K562 (cell line): ENCODE data around the gene CCR5AS.

Experiments
- ATF1 ChIP-seq, 2 experiments: fragments of 450-650 bp in 1 of 2; IDR thresholded peaks; 2 replicates each; pipeline ENCODE4 v1.6.1; 2016; ENCODE audit warnings: missing compliant biosample characterization in 1 of 2, missing genetic modification characterization in 1 of 2
- CXXC5 ChIP-seq: fragments of 250-450 bp; sonication (Bioruptor Pico); IDR thresholded peaks from 2 replicates; pipeline ENCODE4 v1.8.0; 2022; ENCODE audit warnings: inconsistent platforms, mild to moderate bottlenecking, moderate library complexity
- EP400 ChIP-seq: fragments of 450-650 bp; IDR thresholded peaks from 2 replicates; pipeline ENCODE4 v1.6.1; 2017; ENCODE audit warnings: antibody characterized with exemption, mild to moderate bottlenecking, moderate library complexity
- FOSL1 ChIP-seq: fragments of 200-800 bp; sonication (Bioruptor generic); conservative IDR thresholded peaks from 2 replicates; pipeline ENCODE4 v1.6.1; 2016; ENCODE audit warnings: missing genetic modification characterization, missing compliant biosample characterization
- HDAC3 ChIP-seq: fragments of 450-650 bp; IDR thresholded peaks from 2 replicates; pipeline ENCODE4 v1.6.1; 2018; ENCODE audit warnings: borderline replicate concordance, mild to moderate bottlenecking, moderate library complexity; ENCODE audit not compliant: partially characterized antibody
- L3MBTL2 ChIP-seq: fragments of 450-650 bp; IDR thresholded peaks from 2 replicates; pipeline ENCODE4 v1.6.1; 2016; ENCODE audit warnings: mild to moderate bottlenecking, moderate library complexity
- NFRKB ChIP-seq: fragments of 450-650 bp; IDR thresholded peaks from 2 replicates; pipeline ENCODE4 v1.6.1; 2016; ENCODE audit warnings: low read depth
- NKRF ChIP-seq: fragments of 450-650 bp; IDR thresholded peaks from 2 replicates; pipeline ENCODE4 v1.6.1; 2016; ENCODE audit warnings: borderline replicate concordance
- PHF21A ChIP-seq: fragments of 450-650 bp; IDR thresholded peaks from 2 replicates; pipeline ENCODE4 v1.6.1; 2017; ENCODE audit warnings: low read depth, borderline replicate concordance
- POLR2H ChIP-seq: IDR thresholded peaks from 2 replicates; pipeline ENCODE4 v1.6.1; 2016; ENCODE audit warnings: missing genetic modification characterization, low read depth, mild to moderate bottlenecking, control low read depth, missing compliant biosample characterization, moderate library complexity
- PYGO2 ChIP-seq: fragments of 450-650 bp; IDR thresholded peaks from 2 replicates; pipeline ENCODE4 v1.6.1; 2016; ENCODE audit warnings: mild to moderate bottlenecking, missing genetic modification characterization, moderate library complexity, missing compliant biosample characterization
- REST ChIP-seq, 2 experiments: fragments of 450-650 bp; formaldehyde crosslinking in 1 of 2; IDR thresholded peaks; 2 replicates each; pipeline versions ENCODE4 v1.4.0 to v1.6.1; 2014 to 2020; ENCODE audit warnings: mild to moderate bottlenecking in 2 of 2, borderline replicate concordance in 1 of 2, low read depth in 1 of 2
- SOX6 ChIP-seq: fragments of 450-650 bp; IDR thresholded peaks from 2 replicates; pipeline ENCODE4 v1.6.1; 2014; ENCODE audit warnings: mild to moderate bottlenecking
- STAT5A ChIP-seq: IDR thresholded peaks from 2 replicates; pipeline ENCODE4 v1.6.1; 2012; ENCODE audit warnings: low read length, inconsistent platforms, borderline replicate concordance
- THRAP3 ChIP-seq: fragments of 450-650 bp; IDR thresholded peaks from 2 replicates; pipeline ENCODE4 v1.6.1; 2016; ENCODE audit warnings: mild to moderate bottlenecking, inconsistent platforms, borderline replicate concordance
- ZFX ChIP-seq: sonication (generic); formaldehyde crosslinking; IDR thresholded peaks from 2 replicates; pipeline ENCODE4 v1.8.0; 2022; ENCODE audit warnings: mild to moderate bottlenecking, missing genetic modification reagents, moderate library complexity
- ZNF3 ChIP-seq: fragments of 250-450 bp; sonication (Bioruptor Pico); IDR thresholded peaks from 2 replicates; pipeline ENCODE4 v1.5.0; 2021; ENCODE audit warnings: mild to moderate bottlenecking, moderate library complexity
- ZNF316 ChIP-seq: fragments of 450-650 bp; IDR thresholded peaks from 2 replicates; pipeline ENCODE4 v1.6.1; 2016
- ZNF668 ChIP-seq: fragments of 250-450 bp; sonication (Bioruptor Pico); IDR thresholded peaks from 2 replicates; pipeline ENCODE4 v1.8.0; 2022; ENCODE audit warnings: mild to moderate bottlenecking, inconsistent platforms

The CCR5AS gene

DNA sequence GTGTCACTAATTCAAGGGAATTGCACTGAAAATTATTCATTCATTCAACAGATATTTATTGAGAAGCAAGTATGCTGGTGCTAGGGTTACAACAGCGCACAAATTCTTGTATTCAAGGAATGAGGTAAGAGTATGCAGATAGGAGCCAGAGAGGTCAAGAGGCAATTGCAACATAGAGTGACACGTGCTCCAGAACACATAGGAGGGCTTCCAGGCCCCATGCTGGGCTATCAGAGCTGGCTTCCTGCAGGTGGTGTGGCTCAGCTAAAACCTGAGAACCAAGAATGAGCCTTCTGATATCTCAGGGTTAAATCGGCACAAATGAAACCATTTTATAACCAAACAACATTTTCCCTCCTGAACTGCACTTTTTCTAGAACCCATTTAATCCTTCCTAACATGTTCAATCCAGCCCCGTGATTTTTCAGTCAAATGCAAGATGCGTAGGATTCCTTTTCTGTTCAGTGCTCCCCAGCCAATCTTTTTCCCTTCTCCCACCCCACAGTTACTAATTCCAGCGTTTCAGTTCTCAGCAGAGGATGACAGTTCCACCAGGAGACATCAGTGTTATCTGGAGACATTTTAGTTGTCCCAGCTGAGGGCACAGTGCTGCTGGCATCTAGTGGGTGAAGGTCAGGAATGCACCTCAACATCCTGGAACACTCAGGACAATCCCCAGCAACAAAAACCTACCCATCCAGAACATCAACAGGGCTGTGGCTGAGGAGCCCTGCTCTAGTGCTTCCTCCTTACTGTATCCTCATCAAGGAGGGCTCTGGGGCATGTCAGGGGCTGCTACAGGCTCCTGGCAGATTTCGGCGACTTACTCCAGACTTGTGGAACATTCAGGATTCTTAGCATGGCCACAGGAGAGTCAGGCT, 13.1 kb downstream of the CCR5AS start (continued):
- TF ChIP-seq NKRF: no peak
- peak; percentile 32; the same call in 1 of the 2 replicates for TF ChIP-seq REST (IDR thresholded peaks at IDR 0.05; ENCODE audit: borderline replicate concordance)
- TF ChIP-seq REST (CRISPR knock-in tag; IDR thresholded peaks at IDR 0.05; ENCODE audit: low read depth): no peak
- TF ChIP-seq FOSL1 (tag): 0 out of 2 replicates have a peak, but pooled peaks have one; percentile 13
- TF ChIP-seq ZFX (CRISPR knock-in tag): no peak
- TF ChIP-seq ZNF316: no peak
- TF ChIP-seq ZNF668: no peak
- 0 out of 2 replicates have a peak, but pooled peaks have one; percentile 16 for TF ChIP-seq STAT5A
- TF ChIP-seq POLR2H (tag): no peak
- TF ChIP-seq NFRKB: no peak
- no peak for TF ChIP-seq ZNF3 (CRISPR knock-in tag)
- TF ChIP-seq PYGO2 (tag): no peak
- no peak for TF ChIP-seq HDAC3
- no peak for TF ChIP-seq PHF21A
- TF ChIP-seq L3MBTL2: peak; percentile 92
- peak; percentile 58 for TF ChIP-seq EP400
- TF ChIP-seq THRAP3: no peak
- no peak for TF ChIP-seq ATF1 (CRISPR knock-in tag; IDR thresholded peaks at IDR 0.05)
- 0 out of 2 replicates have a peak, but pooled peaks have one; percentile 11 for TF ChIP-seq ATF1 (tag; IDR thresholded peaks at IDR 0.05)
- TF ChIP-seq CXXC5: no peak
- 0 out of 2 replicates have a peak, but pooled peaks have one; percentile 46 for TF ChIP-seq SOX6
